Measurements from ENCODE around the gene PPP1R16B.
A peak's percentile ranks its signal among the peaks of the same experiment; 100 is the strongest.

GRCh38 chr20:38969708-38970107 is 164.2 kb downstream of the PPP1R16B start:
- TF ChIP-seq POLR2A (IDR thresholded peaks at IDR 0.05) = peak; percentile 6
- peak; percentile 77 for TF ChIP-seq EP300 (IDR thresholded peaks at IDR 0.05; ENCODE audit: low read depth)

Data from transverse colon (tissue), 1 donor.